HepG2 (cell line): ENCODE measurements around the gene RABL6. TPM values are rescaled to one million over a fixed set of nuclear protein-coding genes. Genes with fewer than 3 reads are reported as not detected.

Experiments used
- IRF9 ChIP-seq: sonication (generic); formaldehyde crosslinking; IDR thresholded peaks from 2 replicates; pipeline ENCODE4 v1.8.0; 2022; ENCODE audit warnings: missing genetic modification reagents, mild to moderate bottlenecking, borderline replicate concordance
- MLXIP ChIP-seq: sonication (generic); formaldehyde crosslinking; IDR thresholded peaks from 2 replicates; pipeline ENCODE4 v1.9.0; 2021; ENCODE audit warnings: missing genetic modification reagents, borderline replicate concordance
- PATZ1 ChIP-seq: sonication (generic); formaldehyde crosslinking; IDR thresholded peaks from 2 replicates; pipeline ENCODE4 v1.4.0; 2020; ENCODE audit warnings: missing genetic modification reagents
- PBX3 ChIP-seq: sonication (generic); formaldehyde crosslinking; IDR thresholded peaks from 2 replicates; pipeline ENCODE4 v1.8.1; 2023; ENCODE audit warnings: missing genetic modification reagents, inconsistent platforms, borderline replicate concordance
- SAP130 ChIP-seq: IDR thresholded peaks from 2 replicates; pipeline ENCODE4 v1.6.1; 2016; ENCODE audit warnings: low read depth
- SIN3A ChIP-seq: IDR thresholded peaks from 2 replicates; pipeline ENCODE4 v1.6.1; 2011; ENCODE audit warnings: low read depth, mild to moderate bottlenecking, control low read depth, low read length, borderline replicate concordance
- TEAD3 ChIP-seq: optimal IDR thresholded peaks from 2 replicates; pipeline ENCODE3; 2016; ENCODE audit warnings: borderline replicate concordance
- TERF1 ChIP-seq: sonication (generic); formaldehyde crosslinking; IDR thresholded peaks from 2 replicates; pipeline ENCODE4 v1.8.0; 2022; ENCODE audit warnings: mild to moderate bottlenecking, missing genetic modification reagents, moderate library complexity
- TFDP1 ChIP-seq: IDR thresholded peaks from 2 replicates; pipeline ENCODE4 v1.6.1; 2016; ENCODE audit warnings: missing compliant biosample characterization, missing genetic modification reagents, borderline replicate concordance
- ZBTB20 ChIP-seq: sonication (generic); formaldehyde crosslinking; IDR thresholded peaks from 2 replicates; pipeline ENCODE4 v1.8.1; 2023; ENCODE audit warnings: missing genetic modification reagents, low read depth, mild to moderate bottlenecking, borderline replicate concordance
- ZBTB33 ChIP-seq: sonication (generic); formaldehyde crosslinking; IDR thresholded peaks from 2 replicates; pipeline ENCODE4 v1.4.0; 2020; ENCODE audit warnings: missing genetic modification reagents
- ZFP36 ChIP-seq: fragments of 150-350 bp; IDR thresholded peaks from 2 replicates; pipeline ENCODE4 v1.6.1; 2018; ENCODE audit warnings: borderline replicate concordance, low read length, low read depth; ENCODE audit not compliant: partially characterized antibody
- ZNF33B ChIP-seq: sonication (generic); formaldehyde crosslinking; IDR thresholded peaks from 2 replicates; pipeline ENCODE4 v1.5.1; 2020; ENCODE audit warnings: mild to moderate bottlenecking, missing genetic modification reagents
- ZNF792 ChIP-seq: IDR thresholded peaks from 2 replicates; pipeline ENCODE4 v1.6.1; 2016
- ZSCAN21 ChIP-seq: sonication (generic); formaldehyde crosslinking; IDR thresholded peaks from 2 replicates; pipeline ENCODE4 v1.8.0; 2022; ENCODE audit warnings: mild to moderate bottlenecking, missing genetic modification reagents, moderate library complexity, borderline replicate concordance
- polyA plus RNA-seq, 8 experiments: library from polyadenylated mRNA; depleted of rRNA in 3 of 8; stranded (reverse) in 7 of 8; unstranded in 1 of 8; fragments of >200 nt; fragmentation: Illumina TruSeq in 4 of 8; extraction: Trizol in 4 of 8; gene quantifications; 2 replicates each; pipeline versions ENCODE4 v1.2.1 to v1.2.3, GENCODE V29; 2011 to 2016; ENCODE audit warnings: low read depth in 4 of 8, missing spikeins in 1 of 8, mixed read lengths in 1 of 8; ENCODE audit not compliant: insufficient read depth in 1 of 8
- total RNA-seq, 5 experiments: library from RNA; depleted of rRNA; stranded (reverse); fragments of >200 nt; fragmentation: Illumina TruSeq; extraction: Trizol; gene quantifications; 2 replicates each; pipeline ENCODE4 v1.2.3, GENCODE V29; 2016; ENCODE audit warnings: low read depth in 1 of 5

Gene RABL6
- total and polyA plus RNA-seq, 2 of the 13 experiments (the other 11 are each of a cell fraction or from before 2014, with no cell fraction given): 81.5 to 125 TPM

- TF ChIP-seq ZNF792 (CRISPR knock-in tag) (peak; percentile 52; the same call in 1 of the 2 replicates), ZNF33B (CRISPR knock-in tag) (no peak), TERF1 (CRISPR knock-in tag) (0 out of 2 replicates have a peak, but pooled peaks have one; percentile 38), ZFP36 (no peak), MLXIP (CRISPR knock-in tag) (peak; percentile 36; the same call in 1 of the 2 replicates), IRF9 (CRISPR knock-in tag) (peak; percentile 34; the same call in 1 of the 2 replicates), PATZ1 (CRISPR knock-in tag) (peak; percentile 54; the same call in 1 of the 2 replicates), SAP130 (CRISPR knock-in tag) (peak; percentile 55), TEAD3 (peak; percentile 15), TFDP1 (CRISPR knock-in tag) (peak; percentile 49; the same call in 1 of the 2 replicates), ZBTB20 (CRISPR knock-in tag) (no peak), PBX3 (CRISPR knock-in tag) (0 out of 2 replicates have a peak, but pooled peaks have one; percentile 25), ZSCAN21 (peak; percentile 63), ZBTB33 (0 out of 2 replicates have a peak, but pooled peaks have one; percentile 13), SIN3A (peak; percentile 61; the same call in 1 of the 2 replicates)
Measured at GRCh38 chr9:136799854-136800657, 7.7 kb upstream of the RABL6 start (continued).
